Kidney (tissue), 14 donors: ENCODE results near the gene DBN1. TPM values are rescaled to one million over a fixed set of nuclear protein-coding genes. Genes with fewer than 3 reads are reported as not detected.

Experiments used
- DNase-seq, 5 donors: peaks; one replicate each; pipeline ENCODE4 v3.0.0-alpha.2; 2013 to 2020
- FAIRE-seq: peaks from 2 replicates; lab custom pipeline; 2012; peaks lifted over from hg19 to GRCh38; lab: Jason Lieb, UNC
- H3K27ac ChIP-seq, 2 donors: one replicate each; pipeline ENCODE4 v1.7.0; 2013; ENCODE audit warnings: low read depth in 2 of 2, low read length in 2 of 2, inconsistent platforms in 1 of 2
- H3K27me3 ChIP-seq: one replicate; pipeline ENCODE4 v1.7.1; 2013; ENCODE audit warnings: low read length, inconsistent platforms; ENCODE audit not compliant: control insufficient read depth, insufficient read depth
- H3K36me3 ChIP-seq, 3 donors: one replicate each; pipeline versions ENCODE4 v1.7.0 to v1.7.1; 2013; ENCODE audit warnings: low read length in 3 of 3, control low read depth in 1 of 3, inconsistent platforms in 1 of 3; ENCODE audit not compliant: insufficient read depth in 3 of 3, control insufficient read depth in 2 of 3
- H3K4me1 ChIP-seq, 3 donors: one replicate each; pipeline versions ENCODE4 v1.7.0 to v1.7.1; 2013; ENCODE audit warnings: low read length in 3 of 3, inconsistent platforms in 1 of 3, low read depth in 1 of 3; ENCODE audit not compliant: control insufficient read depth in 2 of 3, insufficient read depth in 2 of 3
- H3K4me3 ChIP-seq, 3 donors: one replicate each; pipeline versions ENCODE4 v1.7.0 to v1.8.1; 2013; ENCODE audit warnings: low read length in 3 of 3, control low read depth in 1 of 3, inconsistent platforms in 1 of 3
- H3K9ac ChIP-seq, 3 donors: one replicate each; pipeline versions ENCODE4 v1.7.0 to v1.7.1; 2013; ENCODE audit warnings: low read length in 3 of 3, control low read depth in 1 of 3, inconsistent platforms in 1 of 3
- H3K9me3 ChIP-seq, 3 donors: one replicate each; pipeline versions ENCODE4 v1.7.0 to v1.7.1; 2013; ENCODE audit warnings: low read length in 3 of 3, control low read depth in 1 of 3, inconsistent platforms in 1 of 3; ENCODE audit not compliant: control insufficient read depth in 2 of 3, insufficient read depth in 1 of 3
- CTCF ChIP-seq: IDR thresholded peaks from 3 replicates; pipeline ENCODE4 v1.5.1; 2012; ENCODE audit warnings: mild to moderate bottlenecking, moderate library complexity, borderline replicate concordance; ENCODE audit not compliant: insufficient read depth; ENCODE audit errors: extremely low read depth
- intact Hi-C: fragments of 100-400 bp; cut with DNase I; formaldehyde crosslinking; loops from one replicate; pipeline ENCODE4 v1.11.1; 2022
- polyA plus RNA-seq: library from polyadenylated mRNA; stranded (reverse); fragments of 350-450 nt; fragmentation: Illumina TruSeq; extraction: RNeasy Lipid Tissue Mini Kit (QIAGEN cat#74804); gene quantifications from one replicate; pipeline ENCODE4 v1.2.3, GENCODE V29; 2014; ENCODE audit warnings: low read depth, low replicate concordance; ENCODE audit not compliant: insufficient read depth
- total RNA-seq: library from RNA; stranded (reverse); fragmentation: NEBNext Ultra II Directional; extraction: Animal tissue kit (Norgen Biotek cat#: 25700); gene quantifications from one replicate; pipeline ENCODE4 v1.2.1, GENCODE V29; 2021
- donor health status: control.
- donor health status: control.
- donor health status: control.
- donor health status: control.
- donor health status: control.
- donor health status: DM: yes; HTN: yes; CAD: no.
- donor health status: Normal renal cell carcinoma (clear cell type).

Gene DBN1
- total and polyA plus RNA-seq, 2 donors from 2014 or later = 56.5 to 64.2 TPM

GRCh38 chr5:177439518-177440053, 33.8 kb downstream of the DBN1 start:
- Histone ChIP-seq H3K4me1 (no peaks in the 10 kb centered on the region), H3K9ac (no peak overlapping the region), H3K27ac (no peak overlapping the region), H3K4me3 (no peak overlapping the region), H3K36me3 (peaks cover 2 to 4% (median 4%) of the 10 kb centered on the region in 3 donors), H3K9me3 (no peaks in the 10 kb centered on the region), H3K27me3 (no peaks in the 10 kb centered on the region)
- no peak for TF ChIP-seq CTCF
- no peak for DNase-seq
- intact Hi-C loops = no loop called here
- no peak for FAIRE-seq

GRCh38 chr5:177438468-177438867, 35.0 kb downstream of the DBN1 start:
- H3K36me3 ChIP-seq = peaks cover 2 to 13% (median 10%) of the 10 kb centered on the region in 3 donors
- no peaks in the 10 kb centered on the region for H3K4me1 ChIP-seq
- H3K4me3 ChIP-seq = no peak overlapping the region
- H3K27me3 ChIP-seq = no peaks in the 10 kb centered on the region
- TF ChIP-seq CTCF = no peak
- no peak overlapping the region for H3K9ac ChIP-seq
- DNase-seq = no peak
- intact Hi-C loops = no loop called here
- no peak overlapping the region for H3K27ac ChIP-seq
- no peak for FAIRE-seq
- no peaks in the 10 kb centered on the region for H3K9me3 ChIP-seq

- FAIRE-seq (no peak), DNase-seq (no peak)
- H3K27ac ChIP-seq = no peak overlapping the region
- no peaks in the 10 kb centered on the region for H3K4me1 ChIP-seq
- intact Hi-C loops = no loop called here
- TF ChIP-seq CTCF = no peak
- H3K27me3 ChIP-seq = no peaks in the 10 kb centered on the region
- no peak overlapping the region for H3K4me3 ChIP-seq
- H3K9ac ChIP-seq = no peak overlapping the region
- peaks cover 2 to 13% (median 10%) of the 10 kb centered on the region in 3 donors for H3K36me3 ChIP-seq
- H3K9me3 ChIP-seq = no peaks in the 10 kb centered on the region
Observed at GRCh38 chr5:177437623-177438022, 35.8 kb downstream of the DBN1 start.
